Measurements from ENCODE around the gene FAM216A. TPM values are rescaled to one million over a fixed set of nuclear protein-coding genes. Genes with fewer than 3 reads are reported as not detected.

The FAM216A gene
- total and polyA plus RNA-seq, 2 of the 4 experiments (the other 2 are of a cell fraction) = 14.0 to 31.1 TPM

DNA sequence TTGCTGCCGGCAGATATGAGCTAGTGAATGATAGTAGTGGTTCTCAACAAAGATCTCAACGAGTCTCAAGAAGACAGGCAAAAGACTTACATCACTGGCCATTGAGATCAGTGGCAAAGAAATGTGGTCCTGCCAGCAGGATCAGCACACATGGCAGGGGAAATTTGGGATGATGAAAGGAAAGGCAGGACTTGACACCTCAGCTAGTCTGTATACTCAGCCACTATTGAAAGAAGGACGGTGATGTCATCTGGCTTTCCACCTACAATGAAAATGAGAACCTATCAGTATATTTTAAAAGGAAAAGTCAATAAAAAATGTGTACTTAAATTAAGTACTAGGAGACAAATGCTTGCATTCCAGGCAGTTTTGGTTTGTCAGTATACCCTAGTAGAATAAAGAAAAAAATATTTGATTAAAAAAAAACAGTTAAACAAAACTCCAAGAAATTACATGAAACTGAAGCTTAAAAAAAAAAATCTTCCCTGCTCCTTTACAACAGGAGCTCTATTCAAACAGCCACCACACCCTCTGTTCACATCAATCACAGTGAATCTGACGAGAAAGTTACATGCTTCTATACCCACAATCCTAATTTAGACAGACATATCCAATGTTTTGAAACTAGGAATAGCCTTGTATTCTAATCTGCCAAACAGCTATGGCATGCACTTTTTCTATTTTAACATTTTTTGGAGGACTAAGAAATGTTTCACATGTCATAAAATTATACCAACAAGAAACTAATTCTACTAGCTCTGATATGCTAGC is 68.4 kb downstream of the FAM216A start (continued):
- TF ChIP-seq MXI1 (IDR thresholded peaks at IDR 0.05; ENCODE audit: borderline replicate concordance, low read depth, low read length) = no peak
- no peak for TF ChIP-seq BHLHE40 (IDR thresholded peaks at IDR 0.05; ENCODE audit: low read depth, low read length)

DNA sequence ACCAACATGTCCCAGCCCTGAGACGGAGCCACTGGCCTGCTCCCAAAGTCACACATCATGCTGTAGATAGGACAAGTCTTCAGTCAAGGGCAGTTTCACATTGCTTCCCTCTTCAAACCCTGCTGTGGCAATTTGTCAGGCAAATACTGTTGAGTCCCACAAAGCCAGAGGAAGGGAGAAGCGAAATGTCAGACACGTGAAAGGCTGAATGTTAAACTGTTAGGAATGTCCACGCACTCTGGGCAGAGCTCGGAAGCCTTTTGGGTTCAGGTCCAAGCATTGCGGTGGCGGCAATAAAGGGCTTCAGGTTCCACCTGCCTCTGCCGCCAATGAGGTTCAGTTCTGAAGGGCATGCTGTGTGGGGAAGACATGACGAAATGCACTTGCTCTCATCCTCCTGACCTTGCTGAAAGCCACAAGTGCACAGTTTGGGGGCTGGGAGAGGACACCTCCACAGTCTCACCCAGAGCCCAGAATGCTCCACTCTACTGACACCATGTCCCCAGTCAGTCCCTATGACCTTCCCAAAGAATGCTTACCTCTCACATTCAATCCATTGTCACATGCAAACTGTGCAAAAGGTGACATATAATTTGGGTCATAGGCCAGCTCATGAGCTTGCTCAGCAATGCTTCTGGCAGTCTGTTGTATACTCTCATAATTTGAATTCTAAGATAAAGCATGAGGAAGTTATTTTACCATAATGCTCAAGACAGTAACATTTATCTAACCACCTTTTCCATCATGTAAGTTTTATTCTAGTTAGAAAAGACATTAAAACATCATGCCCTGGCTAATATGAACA is 69.2 kb downstream of the FAM216A start:
- 0 out of 2 replicates have a peak overlapping the region, but pooled peaks have one; percentile 9 for H3K4ac ChIP-seq (ENCODE audit: low read depth, low read length)
- TF ChIP-seq RCOR1 (IDR thresholded peaks at IDR 0.05; ENCODE audit: insufficient replicate concordance, low read length) = no peak
- TF ChIP-seq RAD21 (IDR thresholded peaks at IDR 0.05; ENCODE audit: low read length) = no peak
- no peak for TF ChIP-seq NFE2L2 (IDR thresholded peaks at IDR 0.05; ENCODE audit: low read depth, low read length)
- TF ChIP-seq BHLHE40 (IDR thresholded peaks at IDR 0.05; ENCODE audit: low read depth, low read length) = no peak
- TF ChIP-seq SMC3 (IDR thresholded peaks at IDR 0.05; ENCODE audit: low read depth, low read length) = no peak
- TF ChIP-seq CHD1 (IDR thresholded peaks at IDR 0.05; ENCODE audit: low read depth, low read length) = no peak
- TF ChIP-seq MAZ (IDR thresholded peaks at IDR 0.05; ENCODE audit: borderline replicate concordance, low read depth, low read length) = no peak
- TF ChIP-seq, protein P1, sequence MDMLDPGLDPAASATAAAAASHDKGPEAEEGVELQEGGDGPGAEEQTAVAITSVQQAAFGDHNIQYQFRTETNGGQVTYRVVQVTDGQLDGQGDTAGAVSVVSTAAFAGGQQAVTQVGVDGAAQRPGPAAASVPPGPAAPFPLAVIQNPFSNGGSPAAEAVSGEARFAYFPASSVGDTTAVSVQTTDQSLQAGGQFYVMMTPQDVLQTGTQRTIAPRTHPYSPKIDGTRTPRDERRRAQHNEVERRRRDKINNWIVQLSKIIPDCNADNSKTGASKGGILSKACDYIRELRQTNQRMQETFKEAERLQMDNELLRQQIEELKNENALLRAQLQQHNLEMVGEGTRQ (IDR thresholded peaks at IDR 0.05; ENCODE audit: low read depth, low read length) = no peak
- TF ChIP-seq CEBPB (IDR thresholded peaks at IDR 0.05; ENCODE audit: low read depth, low read length) = no peak
- TF ChIP-seq MXI1 (IDR thresholded peaks at IDR 0.05; ENCODE audit: borderline replicate concordance, low read depth, low read length) = no peak
- TF ChIP-seq RFX5 (IDR thresholded peaks at IDR 0.05; ENCODE audit: low read depth, low read length) = no peak
- H2BK20ac ChIP-seq (ENCODE audit: low read depth, low read length) = peak overlapping the region; percentile 29; the same call in 1 of the 2 replicates
- no peak for DNase-seq
- no peak overlapping the region for H4K8ac ChIP-seq (ENCODE audit: low read depth in 2 of 2, low read length in 2 of 2)
- no peak overlapping the region for H3K4me3 ChIP-seq (ENCODE audit: insufficient read depth, low read depth, low read length)
- no peak overlapping the region for H2BK5ac ChIP-seq (ENCODE audit: low read depth, low read length, poor library complexity, severe bottlenecking)
- no peak overlapping the region for H3K27ac ChIP-seq (ENCODE audit: insufficient read depth, low read length)
- in situ Hi-C loops (cut with MboI; ENCODE audit: low sequenced_read_pairs) = no loop called here
- no peak overlapping the region for H2AK9ac ChIP-seq (replicated peaks; ENCODE audit: low read depth, low read length, poor library complexity)
- no peak overlapping the region for H2AK5ac ChIP-seq (ENCODE audit: low read depth, low read length)
- no peaks in the 10 kb centered on the region for H3K27me3 ChIP-seq (ENCODE audit: control insufficient read depth, insufficient read depth, low read length)
- H2BK15ac ChIP-seq (ENCODE audit: low read depth, low read length) = no peak overlapping the region
- no peak overlapping the region for H3K9ac ChIP-seq (ENCODE audit: low read depth, low read length)
- H3K79me1 ChIP-seq (ENCODE audit: low read depth in 1 of 2, low read length in 2 of 2) = peaks cover 18 to 51% of the 10 kb centered on the region in 2 experiments
- H2AFZ ChIP-seq (replicated peaks; ENCODE audit: low read length, poor library complexity) = no peak overlapping the region
- no peak for ATAC-seq (ENCODE audit: low read depth)
- H3K36me3 ChIP-seq (ENCODE audit: control insufficient read depth, insufficient read depth, low read length) = peaks cover 19% of the 10 kb centered on the region
- H2BK120ac ChIP-seq (ENCODE audit: low read depth, low read length) = no peak overlapping the region
- dilution Hi-C loops (cut with HindIII; ENCODE audit: low sequenced_read_pairs, unreplicated experiment) = no loop called here
- no peaks in the 10 kb centered on the region for H3K9me3 ChIP-seq (ENCODE audit: control insufficient read depth, insufficient read depth, low read length)
- BruUV-seq (replicated peaks) = no TSS peak
- CTCF ChIA-PET = interaction anchor here (0.6 to 1.2 kb wide), 2 partner anchors 64 to 90 kb away, joined by 3 read pairs; no protein-coding TSS in a partner anchor
- H4K20me1 ChIP-seq (ENCODE audit: insufficient read depth, low read length) = peaks cover 5% of the 10 kb centered on the region; the same call in 1 of the 2 replicates
- no peak overlapping the region for H3K18ac ChIP-seq (ENCODE audit: low read depth, low read length)
- POLR2A ChIA-PET (ENCODE audit: unreplicated experiment) = interaction anchor here (0.7 kb wide), 1 partner anchor 11 kb away, joined by 5 read pairs; no protein-coding TSS in a partner anchor
- H3K23ac ChIP-seq (ENCODE audit: low read depth, low read length) = no peak overlapping the region
- no peak overlapping the region for H4K91ac ChIP-seq (ENCODE audit: insufficient read depth, low read depth, low read length)
- H3K14ac ChIP-seq (replicated peaks; ENCODE audit: low read depth, low read length) = 0 out of 2 replicates have a peak overlapping the region, but pooled peaks have one; percentile 36
- no peak overlapping the region for H3K56ac ChIP-seq (ENCODE audit: extremely low read depth, insufficient read depth, low read length)
- peaks cover 8% of the 10 kb centered on the region for H3K9me1 ChIP-seq (ENCODE audit: insufficient read depth, low read length)
- peaks cover 10% of the 10 kb centered on the region for H3K4me1 ChIP-seq (ENCODE audit: control insufficient read depth, insufficient read depth, low read length)
- H3K4me2 ChIP-seq (ENCODE audit: low read depth, low read length) = no peak overlapping the region
- intact Hi-C loops (cut with micrococcal nuclease) = no loop called here
- 96% methylated on average over 4 of the region's 9 CpGs; no CpG with 5 or more reads in 1 of the 2 experiments for WGBS, 2 experiments (ENCODE audit: extremely low coverage in 2 of 2, insufficient read length in 1 of 2)
- H4K5ac ChIP-seq (ENCODE audit: low read depth, low read length) = no peak overlapping the region

Data from IMR-90 (cell line).